GM19193 (cell line): ENCODE measurements around the gene FYN.

Source experiments
- POLR2A ChIP-seq: IDR thresholded peaks from 4 replicates; pipeline ENCODE4 v1.6.1; 2011; ENCODE audit not compliant: insufficient read depth, insufficient read length; ENCODE audit errors: extremely low read depth

The FYN gene

GRCh38 chr6:111865049-111865585 lies 8.1 kb downstream of the FYN start:
- no peak for TF ChIP-seq POLR2A

DNA sequence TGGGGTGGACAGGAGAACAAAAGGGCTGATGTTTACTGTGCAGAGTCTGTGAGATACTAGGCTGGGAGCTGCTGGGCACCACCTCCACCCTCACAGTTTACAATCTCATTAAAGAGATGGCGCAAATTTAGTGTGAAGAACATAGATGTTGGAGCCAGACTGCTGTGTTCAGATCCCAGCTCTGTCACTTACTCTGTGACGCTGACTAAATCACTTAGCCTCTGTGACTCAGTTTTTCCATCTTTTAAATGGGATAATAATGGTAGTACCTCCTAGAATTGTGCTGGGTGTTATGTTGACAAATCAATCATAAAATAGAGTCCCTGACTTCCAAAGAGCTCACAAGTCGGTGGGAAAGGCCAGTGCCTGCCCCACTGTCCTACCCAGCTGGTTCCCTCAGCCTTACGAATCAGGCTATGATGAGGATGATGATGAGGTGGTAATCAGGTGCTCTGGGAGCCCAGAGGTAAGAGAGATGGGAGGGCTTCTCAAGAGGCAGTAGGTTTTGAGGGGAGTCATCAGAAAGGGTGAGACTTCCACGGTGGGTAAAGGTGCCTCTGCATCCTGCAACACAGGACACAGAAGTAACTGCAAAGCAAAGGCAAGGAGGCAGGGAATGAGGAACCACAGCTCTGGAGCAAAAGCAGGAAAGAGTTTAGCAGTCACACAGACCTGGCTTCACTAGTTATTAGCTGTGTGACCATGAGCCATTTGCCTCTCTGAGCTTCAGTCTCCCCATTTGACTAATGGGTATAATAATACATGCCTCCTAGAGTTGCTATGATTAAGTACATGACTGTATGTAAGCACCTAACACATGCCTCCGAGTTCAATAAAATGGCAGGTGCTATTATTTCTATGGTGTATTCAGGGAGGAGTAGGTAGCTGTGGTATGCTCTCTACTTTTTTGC lies 8.9 kb downstream of the FYN start:
- no peak for TF ChIP-seq POLR2A

- TF ChIP-seq POLR2A = no peak
Measured at GRCh38 chr6:111862741-111863140, 10.5 kb downstream of the FYN start.

GRCh38 chr6:111862314-111862713 lies 10.9 kb downstream of the FYN start:
- TF ChIP-seq POLR2A = no peak

DNA sequence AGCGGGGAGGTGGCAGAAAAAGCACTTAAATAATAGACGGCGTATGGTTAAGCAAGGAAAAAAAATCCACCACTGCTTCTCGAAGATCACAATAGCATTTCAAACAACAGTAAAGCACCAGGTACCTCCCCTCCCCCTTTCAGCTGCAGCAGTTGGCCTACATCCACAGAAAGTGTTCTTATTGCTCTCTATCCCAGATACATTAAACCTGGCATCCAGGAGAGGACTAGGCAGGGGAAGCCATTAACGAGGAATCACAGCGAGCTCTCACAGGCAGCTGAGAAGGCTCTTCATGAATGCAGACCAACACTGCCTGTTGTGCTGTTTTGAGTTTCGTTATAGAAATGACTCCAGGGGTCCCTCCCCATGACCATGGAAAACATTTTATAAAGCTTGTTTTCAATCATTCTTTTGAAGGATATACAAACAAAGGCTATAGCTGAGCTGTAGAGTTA lies 11.8 kb downstream of the FYN start:
- no peak for TF ChIP-seq POLR2A

- no peak for TF ChIP-seq POLR2A
Measured at GRCh38 chr6:111858347-111858746, 14.9 kb downstream of the FYN start.

DNA sequence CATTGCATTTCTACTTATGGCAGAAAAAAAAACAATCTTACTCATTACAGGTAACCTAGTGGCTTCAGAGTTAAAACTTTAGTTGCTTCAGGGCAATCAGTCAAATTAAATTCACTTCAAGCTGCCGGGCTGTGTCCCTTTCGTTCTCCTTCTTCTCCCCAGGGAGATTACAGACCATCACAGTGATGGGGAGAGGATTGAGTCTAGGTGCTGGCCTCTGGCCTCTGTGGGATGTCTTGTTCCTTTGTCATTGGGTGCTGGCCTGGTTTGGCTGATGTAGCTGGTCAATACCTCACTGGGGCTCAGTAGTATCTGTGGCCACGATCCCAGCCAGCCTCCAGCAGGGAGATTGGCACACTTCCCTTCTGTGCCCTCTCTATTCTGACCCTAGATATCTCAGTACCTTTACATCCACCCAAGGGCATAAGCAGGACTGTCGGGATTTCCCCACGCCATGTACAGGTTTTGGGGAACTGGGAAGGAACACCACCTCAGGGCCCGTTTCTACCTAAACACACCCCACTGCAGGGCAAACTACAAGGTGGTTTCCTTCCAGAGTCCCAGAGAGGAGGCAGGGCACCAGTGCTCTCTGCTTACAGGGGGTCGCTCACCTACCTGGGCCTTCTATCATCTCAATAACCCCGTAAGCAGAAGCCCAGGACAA lies 15.4 kb downstream of the FYN start:
- TF ChIP-seq POLR2A = no peak

DNA sequence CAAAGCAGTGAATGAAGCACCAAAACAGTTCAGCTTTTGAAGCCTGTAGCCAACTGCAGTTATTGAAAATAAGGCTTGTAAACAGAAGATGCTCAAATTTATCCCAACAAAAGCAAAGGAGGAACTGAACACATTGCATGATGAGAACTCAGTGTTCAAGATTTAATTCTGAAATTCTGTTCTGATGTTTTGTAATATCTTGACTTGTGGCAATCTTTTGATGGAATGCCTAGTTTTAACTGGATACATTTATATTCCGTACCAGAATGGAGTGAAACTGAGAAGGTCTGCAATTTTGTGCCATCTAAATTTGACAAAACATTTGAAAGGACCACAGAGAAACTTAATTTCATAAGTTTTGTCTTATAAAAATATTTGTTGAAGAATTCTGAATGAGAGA lies 17.5 kb downstream of the FYN start:
- no peak for TF ChIP-seq POLR2A

- TF ChIP-seq POLR2A = no peak
Measured at GRCh38 chr6:111854683-111855082, 18.6 kb downstream of the FYN start.

GRCh38 chr6:111852725-111853124 lies 20.5 kb downstream of the FYN start:
- no peak for TF ChIP-seq POLR2A

- no peak for TF ChIP-seq POLR2A
Measured at GRCh38 chr6:111850295-111850937, 22.8 kb downstream of the FYN start.

DNA sequence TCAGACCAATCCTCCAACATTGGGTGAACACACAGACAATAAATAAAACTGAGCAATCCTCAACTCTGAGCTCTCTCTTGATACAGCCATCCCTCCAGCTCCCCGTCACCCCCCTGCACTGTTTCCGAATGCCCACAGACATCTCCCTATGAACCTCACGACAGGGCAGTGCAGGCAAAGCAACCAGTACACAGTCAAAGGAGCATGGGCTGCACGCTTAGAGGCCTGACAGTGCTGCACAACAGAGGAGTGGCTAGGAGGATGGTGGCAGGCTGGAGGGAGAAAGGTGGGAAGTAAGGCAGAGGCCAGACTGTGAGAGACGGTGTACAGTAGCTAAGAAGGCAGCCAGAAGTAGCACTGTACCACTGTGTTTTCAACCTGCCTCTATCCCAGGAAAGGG lies 24.0 kb downstream of the FYN start:
- TF ChIP-seq POLR2A = no peak

- no peak for TF ChIP-seq POLR2A
Measured at GRCh38 chr6:111848262-111848812, 24.9 kb downstream of the FYN start.

GRCh38 chr6:111846492-111847409 lies 26.5 kb downstream of the FYN start:
- no peak for TF ChIP-seq POLR2A
